ENCODE results near the gene CASZ1. TPM values are rescaled to one million over a fixed set of nuclear protein-coding genes. Genes with fewer than 3 reads are reported as not detected.

The CASZ1 gene
- total RNA-seq, 1 experiment from 2014 or later, result 12.6 TPM

DNA sequence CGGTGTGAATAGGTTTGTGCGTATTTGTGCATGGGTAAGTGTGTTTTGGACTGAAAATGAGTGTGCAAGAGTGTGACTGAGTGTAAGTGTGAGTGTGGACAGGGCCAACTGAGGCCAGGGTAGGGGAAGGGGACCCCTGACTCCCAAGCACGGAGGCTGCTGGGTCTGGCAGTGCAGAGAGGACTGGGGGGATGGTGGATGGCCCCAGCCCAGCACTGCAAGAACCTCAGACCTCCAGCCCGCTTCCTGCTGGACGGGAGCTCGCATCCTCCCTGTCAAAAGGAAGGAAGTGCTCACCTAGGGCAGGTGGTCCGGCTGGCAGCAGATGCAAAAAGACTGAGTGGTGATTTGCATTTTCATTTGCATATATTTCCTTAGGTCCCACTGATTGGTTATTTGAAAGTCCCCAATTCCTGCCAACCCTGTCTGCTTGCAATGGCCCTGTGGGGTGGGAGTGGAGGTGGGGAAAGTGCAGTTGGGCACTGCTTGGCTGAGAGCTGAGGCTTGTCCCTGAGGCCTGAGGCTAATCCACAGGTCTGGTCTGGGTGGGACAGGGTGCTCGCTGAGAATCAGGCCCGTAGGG is 42.8 kb upstream of the CASZ1 start:
- peaks cover 69% of the 10 kb centered on the region for H3K27me3 Mint-ChIP-seq (ENCODE audit: unreplicated experiment)
- no TSS peak for BruUV-seq (replicated peaks)

DNA sequence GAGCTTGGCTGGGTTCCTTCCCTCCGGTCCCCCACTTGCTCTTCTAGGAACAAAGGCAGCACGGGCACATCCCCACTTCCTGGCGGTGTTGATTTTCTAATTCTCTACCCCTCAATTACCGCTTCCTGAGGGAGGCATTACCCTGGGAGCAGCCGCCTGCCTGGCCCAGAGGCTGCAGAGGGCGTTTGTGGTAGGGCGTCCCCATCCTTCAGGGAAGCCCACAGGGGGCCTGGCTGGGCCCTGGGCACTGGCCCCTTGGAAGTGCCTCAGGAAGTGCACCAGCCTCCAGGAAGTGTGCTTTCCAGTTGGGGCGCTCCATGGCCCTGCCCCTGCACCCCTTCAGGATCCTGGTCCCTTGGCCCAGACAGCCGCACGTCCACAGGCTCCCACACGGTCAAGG is 42.1 kb upstream of the CASZ1 start:
- no peaks in the 10 kb centered on the region for H3K36me3 Mint-ChIP-seq (ENCODE audit: insufficient read depth, unreplicated experiment)
- H3K27me3 Mint-ChIP-seq (ENCODE audit: unreplicated experiment), result peaks cover 69% of the 10 kb centered on the region
- H3K4me1 Mint-ChIP-seq (ENCODE audit: low read depth, unreplicated experiment), result no peaks in the 10 kb centered on the region
- H3K4me3 Mint-ChIP-seq (ENCODE audit: low read depth, unreplicated experiment), result no peak overlapping the region
- no peaks in the 10 kb centered on the region for H3K9me3 Mint-ChIP-seq (ENCODE audit: low read depth, unreplicated experiment)
- DNase-seq, result no peak
- CTCF ChIA-PET, result no interaction called here
- H3K27ac Mint-ChIP-seq (ENCODE audit: unreplicated experiment), result no peak overlapping the region
- intact Hi-C loops (cut with micrococcal nuclease; ENCODE audit: unreplicated experiment), result no loop called here
- TF ChIP-seq, protein P1, sequence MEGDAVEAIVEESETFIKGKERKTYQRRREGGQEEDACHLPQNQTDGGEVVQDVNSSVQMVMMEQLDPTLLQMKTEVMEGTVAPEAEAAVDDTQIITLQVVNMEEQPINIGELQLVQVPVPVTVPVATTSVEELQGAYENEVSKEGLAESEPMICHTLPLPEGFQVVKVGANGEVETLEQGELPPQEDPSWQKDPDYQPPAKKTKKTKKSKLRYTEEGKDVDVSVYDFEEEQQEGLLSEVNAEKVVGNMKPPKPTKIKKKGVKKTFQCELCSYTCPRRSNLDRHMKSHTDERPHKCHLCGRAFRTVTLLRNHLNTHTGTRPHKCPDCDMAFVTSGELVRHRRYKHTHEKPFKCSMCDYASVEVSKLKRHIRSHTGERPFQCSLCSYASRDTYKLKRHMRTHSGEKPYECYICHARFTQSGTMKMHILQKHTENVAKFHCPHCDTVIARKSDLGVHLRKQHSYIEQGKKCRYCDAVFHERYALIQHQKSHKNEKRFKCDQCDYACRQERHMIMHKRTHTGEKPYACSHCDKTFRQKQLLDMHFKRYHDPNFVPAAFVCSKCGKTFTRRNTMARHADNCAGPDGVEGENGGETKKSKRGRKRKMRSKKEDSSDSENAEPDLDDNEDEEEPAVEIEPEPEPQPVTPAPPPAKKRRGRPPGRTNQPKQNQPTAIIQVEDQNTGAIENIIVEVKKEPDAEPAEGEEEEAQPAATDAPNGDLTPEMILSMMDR (IDR thresholded peaks at IDR 0.05; ENCODE audit: unreplicated experiment), result no peak
- no TSS peak for BruUV-seq (replicated peaks)

More for the DNA sequence above, 42.8 kb upstream of the CASZ1 start:
- no peaks in the 10 kb centered on the region for H3K4me1 Mint-ChIP-seq (ENCODE audit: low read depth, unreplicated experiment)
- TF ChIP-seq, protein P1 (IDR thresholded peaks at IDR 0.05; ENCODE audit: unreplicated experiment), result no peak
- H3K27ac Mint-ChIP-seq (ENCODE audit: unreplicated experiment), result no peak overlapping the region
- CTCF ChIA-PET, result no interaction called here
- intact Hi-C loops (cut with micrococcal nuclease; ENCODE audit: unreplicated experiment), result no loop called here
- H3K36me3 Mint-ChIP-seq (ENCODE audit: insufficient read depth, unreplicated experiment), result no peaks in the 10 kb centered on the region
- no peak for DNase-seq
- no peaks in the 10 kb centered on the region for H3K9me3 Mint-ChIP-seq (ENCODE audit: low read depth, unreplicated experiment)
- H3K4me3 Mint-ChIP-seq (ENCODE audit: low read depth, unreplicated experiment), result no peak overlapping the region

DNA sequence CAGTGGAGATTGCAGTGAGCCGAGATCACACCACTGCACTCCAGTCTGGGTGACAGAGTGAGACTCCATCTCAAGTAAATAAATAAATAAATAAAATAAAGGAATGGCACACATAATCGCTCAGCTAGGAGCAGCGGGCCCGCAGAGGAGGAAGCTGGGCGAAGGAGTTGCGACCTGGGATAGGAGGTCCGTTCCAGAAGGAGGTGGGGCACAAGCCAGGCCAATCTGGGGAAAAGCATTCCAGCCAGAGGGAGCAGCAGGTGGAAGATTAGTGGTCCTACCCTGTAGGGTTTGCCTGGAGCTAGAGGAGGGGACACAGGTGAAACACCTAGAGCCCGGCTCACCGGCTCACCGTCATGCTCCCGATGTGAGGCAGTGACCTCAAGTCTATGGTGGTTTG is 40.3 kb upstream of the CASZ1 start:
- H3K4me3 Mint-ChIP-seq (ENCODE audit: low read depth, unreplicated experiment), result no peak overlapping the region
- H3K27me3 Mint-ChIP-seq (ENCODE audit: unreplicated experiment), result peaks cover 52% of the 10 kb centered on the region
- H3K4me1 Mint-ChIP-seq (ENCODE audit: low read depth, unreplicated experiment), result no peaks in the 10 kb centered on the region
- no TSS peak for BruUV-seq (replicated peaks)
- no peak overlapping the region for H3K27ac Mint-ChIP-seq (ENCODE audit: unreplicated experiment)
- no peaks in the 10 kb centered on the region for H3K9me3 Mint-ChIP-seq (ENCODE audit: low read depth, unreplicated experiment)
- intact Hi-C loops (cut with micrococcal nuclease; ENCODE audit: unreplicated experiment), result no loop called here
- CTCF ChIA-PET, result no interaction called here
- no peaks in the 10 kb centered on the region for H3K36me3 Mint-ChIP-seq (ENCODE audit: insufficient read depth, unreplicated experiment)
- DNase-seq, result no peak
- TF ChIP-seq, protein P1 (IDR thresholded peaks at IDR 0.05; ENCODE audit: unreplicated experiment), result no peak

DNA sequence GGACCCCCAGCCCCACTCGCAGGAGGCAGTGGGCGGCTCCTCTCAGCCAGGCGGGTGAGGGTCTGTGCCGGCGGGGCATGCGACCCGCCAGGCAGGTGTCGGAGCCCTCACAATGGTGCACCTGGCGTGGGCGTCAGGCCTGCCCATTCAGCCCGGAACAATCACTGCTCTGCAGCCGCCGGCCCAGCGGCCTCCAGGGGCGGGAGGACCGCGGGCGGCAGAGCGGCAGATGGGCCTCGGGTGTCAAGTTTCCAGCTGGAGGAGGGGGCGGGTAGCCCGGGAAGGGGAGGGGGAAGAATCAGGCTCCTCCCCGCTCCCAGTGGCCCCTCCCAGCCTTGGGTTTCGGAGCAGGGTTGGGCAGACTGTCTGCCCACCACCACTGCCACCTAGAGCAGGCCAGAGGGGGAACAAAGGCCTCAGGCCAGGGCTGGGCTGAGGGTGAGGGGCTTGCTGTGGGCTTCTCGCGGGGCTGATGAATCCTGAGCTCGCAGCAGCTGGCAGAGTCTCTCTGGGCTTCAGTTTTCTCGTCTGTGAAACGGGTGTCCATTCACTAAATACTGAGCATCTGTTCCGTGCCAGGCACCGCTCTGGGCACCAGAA is 39.5 kb upstream of the CASZ1 start:
- H3K27me3 Mint-ChIP-seq (ENCODE audit: unreplicated experiment), result peaks cover 46% of the 10 kb centered on the region
- CTCF ChIA-PET, result no interaction called here
- intact Hi-C loops (cut with micrococcal nuclease; ENCODE audit: unreplicated experiment), result no loop called here
- no peak overlapping the region for H3K4me3 Mint-ChIP-seq (ENCODE audit: low read depth, unreplicated experiment)
- no peaks in the 10 kb centered on the region for H3K4me1 Mint-ChIP-seq (ENCODE audit: low read depth, unreplicated experiment)
- peak; percentile 34 for DNase-seq
- H3K9me3 Mint-ChIP-seq (ENCODE audit: low read depth, unreplicated experiment), result no peaks in the 10 kb centered on the region
- no peaks in the 10 kb centered on the region for H3K36me3 Mint-ChIP-seq (ENCODE audit: insufficient read depth, unreplicated experiment)
- BruUV-seq (replicated peaks), result no TSS peak
- H3K27ac Mint-ChIP-seq (ENCODE audit: unreplicated experiment), result no peak overlapping the region
- TF ChIP-seq, protein P1 (IDR thresholded peaks at IDR 0.05; ENCODE audit: unreplicated experiment), result no peak
